ENCODE data around the gene BANF2. TPM values are rescaled to one million over a fixed set of nuclear protein-coding genes. Genes with fewer than 3 reads are reported as not detected.
"Not testable (repeated sequence)": the region's sequence is repeated elsewhere in the genome, so short reads cannot be mapped to it uniquely, and the experiment has no call there.

Gene BANF2
- total RNA-seq, 2 donors from 2014 or later = not detected

DNA sequence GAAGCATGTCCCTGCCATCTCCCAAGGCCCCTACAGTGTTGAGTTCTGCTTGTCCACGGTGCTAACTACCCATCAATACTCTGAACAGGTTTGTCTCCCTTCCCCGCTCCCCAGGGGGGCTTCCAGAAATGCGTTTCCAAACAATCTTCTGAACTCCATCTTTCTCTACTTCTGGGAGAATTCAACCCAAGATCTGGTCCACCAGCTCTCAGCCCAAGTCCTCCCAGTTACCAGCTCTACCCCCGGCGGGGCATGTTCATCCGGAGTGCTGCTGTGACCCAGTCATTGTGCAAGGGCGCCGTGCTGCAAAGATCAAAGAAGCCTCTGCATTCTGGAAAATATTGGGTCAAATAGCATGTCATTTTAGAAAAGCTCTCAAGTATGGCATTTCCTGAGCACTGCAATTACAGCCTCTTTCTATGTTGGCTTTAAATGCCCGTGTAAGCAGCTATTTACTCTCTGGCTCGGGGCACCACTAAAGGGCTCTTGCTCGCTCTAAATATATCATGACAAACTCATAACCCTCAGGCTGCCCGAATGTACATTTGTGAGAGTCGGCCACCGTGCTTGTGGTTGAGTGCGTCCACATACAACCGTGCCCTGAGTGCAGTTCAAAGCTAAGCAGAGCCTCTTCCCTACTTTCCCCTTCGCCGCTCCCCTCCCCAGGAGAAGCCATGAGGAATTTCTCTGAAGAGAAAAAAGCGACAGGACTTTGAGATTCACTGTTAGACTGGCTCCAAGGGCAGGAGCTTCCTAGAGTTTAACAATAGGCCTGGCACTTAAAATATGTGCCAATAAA is 71.6 kb downstream of the BANF2 start:
- Histone ChIP-seq H3K4me1 (no peaks in the 10 kb centered on the region), H3K36me3 (no peaks in the 10 kb centered on the region), H3K4me3 (no peak overlapping the region), H3K9me3 (no peaks in the 10 kb centered on the region), H3K27ac (no peak overlapping the region), H3K27me3 (no peaks in the 10 kb centered on the region)
- no peak for DNase-seq (ENCODE audit: low spot score)
- TF ChIP-seq, protein P1, sequence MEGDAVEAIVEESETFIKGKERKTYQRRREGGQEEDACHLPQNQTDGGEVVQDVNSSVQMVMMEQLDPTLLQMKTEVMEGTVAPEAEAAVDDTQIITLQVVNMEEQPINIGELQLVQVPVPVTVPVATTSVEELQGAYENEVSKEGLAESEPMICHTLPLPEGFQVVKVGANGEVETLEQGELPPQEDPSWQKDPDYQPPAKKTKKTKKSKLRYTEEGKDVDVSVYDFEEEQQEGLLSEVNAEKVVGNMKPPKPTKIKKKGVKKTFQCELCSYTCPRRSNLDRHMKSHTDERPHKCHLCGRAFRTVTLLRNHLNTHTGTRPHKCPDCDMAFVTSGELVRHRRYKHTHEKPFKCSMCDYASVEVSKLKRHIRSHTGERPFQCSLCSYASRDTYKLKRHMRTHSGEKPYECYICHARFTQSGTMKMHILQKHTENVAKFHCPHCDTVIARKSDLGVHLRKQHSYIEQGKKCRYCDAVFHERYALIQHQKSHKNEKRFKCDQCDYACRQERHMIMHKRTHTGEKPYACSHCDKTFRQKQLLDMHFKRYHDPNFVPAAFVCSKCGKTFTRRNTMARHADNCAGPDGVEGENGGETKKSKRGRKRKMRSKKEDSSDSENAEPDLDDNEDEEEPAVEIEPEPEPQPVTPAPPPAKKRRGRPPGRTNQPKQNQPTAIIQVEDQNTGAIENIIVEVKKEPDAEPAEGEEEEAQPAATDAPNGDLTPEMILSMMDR (IDR thresholded peaks at IDR 0.05) = no peak

DNA sequence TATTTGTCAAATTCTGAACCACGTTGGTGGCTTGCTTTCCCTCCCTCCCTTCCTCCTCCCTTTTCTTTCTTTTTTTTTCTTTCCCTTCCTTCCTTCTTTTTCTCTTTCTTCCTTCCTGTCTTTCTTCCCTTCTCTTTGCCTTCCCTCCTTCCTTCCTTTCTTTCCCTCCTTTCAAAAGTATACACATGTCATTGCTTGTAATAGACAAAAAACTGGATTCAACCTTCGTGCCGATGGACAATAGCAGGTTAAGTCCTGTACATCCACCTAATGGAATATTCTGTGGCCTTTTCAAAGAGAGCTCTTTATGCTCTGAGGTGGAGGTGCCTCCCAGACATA is 72.2 kb downstream of the BANF2 start:
- Histone ChIP-seq H3K27me3 (no peaks in the 10 kb centered on the region), H3K4me3 (no peak overlapping the region), H3K36me3 (no peaks in the 10 kb centered on the region), H3K4me1 (no peaks in the 10 kb centered on the region), H3K9me3 (no peaks in the 10 kb centered on the region), H3K27ac (no peak overlapping the region)
- DNase-seq (ENCODE audit: low spot score) = no peak
- TF ChIP-seq, protein P1 (IDR thresholded peaks at IDR 0.05) = no peak

DNA sequence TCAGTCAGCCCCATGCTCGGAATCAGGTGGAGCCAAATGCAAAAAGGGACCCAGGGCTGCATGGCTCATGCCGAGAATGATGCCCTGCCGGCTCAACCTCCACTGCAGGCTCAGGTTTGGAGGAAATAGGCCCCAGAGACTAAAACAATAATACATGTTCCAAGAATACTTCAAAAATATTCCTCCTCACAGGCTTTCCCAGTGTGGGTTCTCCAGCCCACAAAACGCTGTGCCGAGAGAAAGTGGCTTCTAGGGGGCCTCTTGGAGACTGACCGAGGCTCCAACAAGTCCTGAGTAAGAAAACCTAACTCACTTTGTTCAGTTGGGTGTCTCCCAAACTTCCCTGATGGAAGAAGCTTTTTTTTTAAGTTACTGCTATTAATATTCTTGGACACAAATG is 73.9 kb downstream of the BANF2 start:
- no peaks in the 10 kb centered on the region for H3K9me3 ChIP-seq
- no peaks in the 10 kb centered on the region for H3K36me3 ChIP-seq
- H3K27me3 ChIP-seq = no peaks in the 10 kb centered on the region
- H3K4me3 ChIP-seq = no peak overlapping the region
- H3K27ac ChIP-seq = no peak overlapping the region
- DNase-seq (ENCODE audit: low spot score) = no peak
- TF ChIP-seq, protein P1 (IDR thresholded peaks at IDR 0.05) = no peak
- H3K4me1 ChIP-seq = no peaks in the 10 kb centered on the region

DNA sequence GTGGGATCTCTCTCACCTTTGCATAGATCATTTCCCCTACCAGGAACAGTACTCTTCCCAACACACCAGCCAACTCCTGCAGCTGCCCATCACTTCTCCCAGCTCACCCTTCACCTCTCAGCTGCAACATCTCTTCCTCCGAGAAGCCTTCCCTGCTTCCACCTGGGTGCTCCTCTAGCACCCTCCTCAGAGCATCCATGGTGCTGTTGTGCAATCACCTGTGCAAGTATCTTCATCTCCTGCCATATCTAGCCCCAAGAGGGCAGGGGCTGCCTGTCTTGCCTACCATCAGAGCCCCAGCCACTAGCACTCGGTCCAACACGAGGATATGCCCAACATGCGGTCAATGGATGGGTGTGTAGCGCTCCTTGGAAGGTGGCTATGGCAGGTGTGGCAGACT is 75.8 kb downstream of the BANF2 start:
- H3K4me3 ChIP-seq = no peak overlapping the region
- DNase-seq (ENCODE audit: low spot score) = no peak
- no peaks in the 10 kb centered on the region for H3K9me3 ChIP-seq
- TF ChIP-seq, protein P1 (IDR thresholded peaks at IDR 0.05) = no peak
- H3K27me3 ChIP-seq = no peaks in the 10 kb centered on the region
- H3K36me3 ChIP-seq = no peaks in the 10 kb centered on the region
- H3K4me1 ChIP-seq = no peaks in the 10 kb centered on the region
- no peak overlapping the region for H3K27ac ChIP-seq

DNA sequence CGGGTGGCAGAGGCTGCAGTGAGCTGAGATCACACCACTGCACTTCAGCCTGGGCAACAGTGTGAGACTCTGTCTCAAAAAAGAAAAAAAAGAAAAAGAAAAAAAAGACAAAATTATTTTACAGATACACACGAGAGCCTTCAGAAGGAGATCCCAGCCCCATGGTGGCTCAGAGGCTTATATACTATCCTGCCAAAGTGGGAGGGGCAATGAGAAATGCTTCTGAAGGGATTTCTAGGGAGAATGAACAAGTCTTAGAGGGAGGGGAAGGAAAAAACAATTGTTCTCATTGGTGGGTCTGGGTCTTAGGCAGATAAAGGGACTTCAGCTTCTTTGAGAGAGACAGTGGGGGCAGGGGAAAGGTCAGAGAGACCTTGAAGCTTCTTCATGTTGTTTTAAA is 76.8 kb downstream of the BANF2 start:
- Histone ChIP-seq H3K27me3 (no peaks in the 10 kb centered on the region), H3K9me3 (no peaks in the 10 kb centered on the region), H3K4me1 (no peaks in the 10 kb centered on the region), H3K36me3 (no peaks in the 10 kb centered on the region), H3K27ac (no peak overlapping the region), H3K4me3 (no peak overlapping the region)
- TF ChIP-seq, protein P1 (IDR thresholded peaks at IDR 0.05) = no peak
- DNase-seq (ENCODE audit: low spot score) = no peak

DNA sequence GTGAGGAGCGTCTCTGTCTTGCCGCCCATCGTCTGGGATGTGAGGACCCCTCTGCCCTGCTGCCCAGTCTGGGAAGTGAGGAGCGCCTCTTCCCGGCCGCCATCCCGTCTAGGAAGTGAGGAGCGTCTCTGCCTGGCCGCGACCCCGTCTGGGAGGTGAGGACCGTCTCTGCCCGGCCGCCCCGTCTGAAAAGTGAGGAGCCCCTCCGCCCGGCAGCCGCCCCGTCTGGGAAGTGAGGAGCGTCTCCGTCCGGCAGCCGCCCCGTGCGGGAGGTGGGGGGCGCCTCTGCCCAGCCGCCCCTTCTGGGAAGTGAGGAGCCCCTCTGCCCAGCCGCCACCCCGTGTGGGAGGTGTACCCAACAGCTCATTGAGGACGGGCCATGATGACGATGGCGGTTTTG is 79.2 kb downstream of the BANF2 start:
- not testable (repeated sequence) for H3K9me3 ChIP-seq

More for the DNA sequence above, 79.2 kb downstream of the BANF2 start:
- not testable (repeated sequence) for H3K4me3 ChIP-seq; DNase-seq (ENCODE audit: low spot score); H3K27ac ChIP-seq; H3K27me3 ChIP-seq; H3K36me3 ChIP-seq; H3K4me1 ChIP-seq

Measured in right atrium auricular region (tissue), 2 donors.